HFF-Myc (cell line): ENCODE measurements around the gene TMOD2.
A peak's percentile ranks its signal among the peaks of the same experiment; 100 is the strongest.

Source experiments
- DNase-seq: peaks from one replicate; pipeline ENCODE4 v3.0.0-alpha.2; 2011; ENCODE audit warnings: low read depth; ENCODE audit errors: extremely low read depth
- H3K4me3 ChIP-seq: replicated peaks from 2 replicates; pipeline ENCODE4 v1.5.1; 2011; ENCODE audit warnings: low read depth, mild to moderate bottlenecking, control low read depth, low read length
- CTCF ChIP-seq: IDR thresholded peaks from 2 replicates; pipeline ENCODE4 v1.5.1; 2012; ENCODE audit warnings: mild to moderate bottlenecking, low read depth, low read length, control low read depth; ENCODE audit errors: missing control alignments

Gene TMOD2

GRCh38 chr15:51735228-51736010, 16.0 kb upstream of the TMOD2 start:
- no peak for DNase-seq
- TF ChIP-seq CTCF: peak; percentile 7
- H3K4me3 ChIP-seq: no peak overlapping the region

- TF ChIP-seq CTCF: no peak
- DNase-seq: no peak
- H3K4me3 ChIP-seq: peak overlapping the region; percentile 58
These were observed 15.3 kb upstream of the TMOD2 start for GRCh38 chr15:51736069-51736468.

- no peak for TF ChIP-seq CTCF
- H3K4me3 ChIP-seq: peak overlapping the region; percentile 58
- DNase-seq: no peak
These were observed 14.5 kb upstream of the TMOD2 start for GRCh38 chr15:51736751-51737521.

- peak within 1 kb of the TSS; percentile 58 for H3K4me3 ChIP-seq
- no peak for DNase-seq
- TF ChIP-seq CTCF: no peak
These were observed 13.7 kb upstream of the TMOD2 start, which contains the start of gene LYSMD2 for GRCh38 chr15:51737522-51738305. TSS of gene LYSMD2 (minus strand) at chr15:51737655. CDS start at chr15:51737622, 33 bp downstream.

GRCh38 chr15:51738553-51738952, 12.8 kb upstream of the TMOD2 start:
- TF ChIP-seq CTCF: no peak
- no peak overlapping the region for H3K4me3 ChIP-seq
- DNase-seq: no peak

- H3K4me3 ChIP-seq: no peak overlapping the region
- no peak for TF ChIP-seq CTCF
- no peak for DNase-seq
These were observed 12.2 kb upstream of the TMOD2 start for GRCh38 chr15:51739061-51739712.
